ENCODE measurements around the gene SMARCB1. TPM values are rescaled to one million over a fixed set of nuclear protein-coding genes. Genes with fewer than 3 reads are reported as not detected.

Gene SMARCB1
- total RNA-seq, 2 donors from 2014 or later: 136 to 148 TPM

DNA sequence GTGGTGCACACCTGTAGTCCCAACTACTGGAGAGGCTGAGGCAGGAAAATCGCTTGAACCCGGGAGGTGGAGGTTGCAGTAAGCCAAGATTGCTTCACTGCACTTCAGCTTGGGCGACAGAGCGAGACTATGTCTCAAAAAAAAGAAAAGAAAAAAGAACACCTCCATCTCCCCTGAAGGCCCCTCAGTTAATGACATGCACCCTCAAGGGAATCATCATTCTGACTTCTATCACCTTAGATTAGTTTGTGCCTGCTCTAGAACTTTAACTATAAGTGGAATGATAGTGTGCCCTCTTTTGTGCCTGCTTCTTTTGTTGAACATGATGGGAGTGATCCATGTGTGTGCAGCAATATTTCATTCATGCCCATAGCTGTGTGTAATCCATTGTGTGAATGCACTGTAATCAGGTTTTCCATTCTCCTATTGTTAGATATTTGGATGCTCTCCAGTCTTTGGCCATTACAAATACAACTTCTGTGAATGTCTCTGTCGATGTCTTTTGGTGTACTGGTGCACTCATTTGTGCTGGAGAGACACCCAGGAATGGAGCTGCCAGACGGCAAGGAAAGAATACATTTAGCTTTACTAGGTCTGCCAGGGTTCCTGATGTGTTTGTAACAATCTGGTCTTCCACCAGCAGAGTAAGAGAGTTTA, 31.7 kb upstream of the SMARCB1 start:
- H3K4me3 ChIP-seq (ENCODE audit: low read length): no peak overlapping the region
- no peak overlapping the region for H3K27ac Mint-ChIP-seq
- H3K9me3 ChIP-seq (ENCODE audit: control insufficient read depth, low read length): no peaks in the 10 kb centered on the region
- WGBS, 2 experiments (ENCODE audit: insufficient coverage in 1 of 2, insufficient read length in 1 of 2): 90 to 92% methylated on average over 6 of the region's 6 CpGs
- H3K27me3 ChIP-seq (ENCODE audit: control insufficient read depth, insufficient read depth, low read length, poor library complexity, severe bottlenecking): no peaks in the 10 kb centered on the region
- H3K27me3 Mint-ChIP-seq (ENCODE audit: insufficient read depth): peaks cover 3% of the 10 kb centered on the region
- H3K27ac ChIP-seq (ENCODE audit: low read depth, low read length): no peak overlapping the region
- H3K36me3 ChIP-seq (ENCODE audit: control insufficient read depth, insufficient read depth, low read length): no peaks in the 10 kb centered on the region
- no peak for DNase-seq
- H3K4me3 Mint-ChIP-seq: no peak overlapping the region
- no peaks in the 10 kb centered on the region for H3K9me3 Mint-ChIP-seq
- TF ChIP-seq, protein P1, sequence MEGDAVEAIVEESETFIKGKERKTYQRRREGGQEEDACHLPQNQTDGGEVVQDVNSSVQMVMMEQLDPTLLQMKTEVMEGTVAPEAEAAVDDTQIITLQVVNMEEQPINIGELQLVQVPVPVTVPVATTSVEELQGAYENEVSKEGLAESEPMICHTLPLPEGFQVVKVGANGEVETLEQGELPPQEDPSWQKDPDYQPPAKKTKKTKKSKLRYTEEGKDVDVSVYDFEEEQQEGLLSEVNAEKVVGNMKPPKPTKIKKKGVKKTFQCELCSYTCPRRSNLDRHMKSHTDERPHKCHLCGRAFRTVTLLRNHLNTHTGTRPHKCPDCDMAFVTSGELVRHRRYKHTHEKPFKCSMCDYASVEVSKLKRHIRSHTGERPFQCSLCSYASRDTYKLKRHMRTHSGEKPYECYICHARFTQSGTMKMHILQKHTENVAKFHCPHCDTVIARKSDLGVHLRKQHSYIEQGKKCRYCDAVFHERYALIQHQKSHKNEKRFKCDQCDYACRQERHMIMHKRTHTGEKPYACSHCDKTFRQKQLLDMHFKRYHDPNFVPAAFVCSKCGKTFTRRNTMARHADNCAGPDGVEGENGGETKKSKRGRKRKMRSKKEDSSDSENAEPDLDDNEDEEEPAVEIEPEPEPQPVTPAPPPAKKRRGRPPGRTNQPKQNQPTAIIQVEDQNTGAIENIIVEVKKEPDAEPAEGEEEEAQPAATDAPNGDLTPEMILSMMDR (conservative IDR thresholded peaks at IDR 0.05): no peak
- H3K9ac ChIP-seq (ENCODE audit: extremely low read depth, low read length, poor library complexity, severe bottlenecking): no peak overlapping the region
- no peaks in the 10 kb centered on the region for H3K36me3 Mint-ChIP-seq (ENCODE audit: low read depth)
- H3K4me1 Mint-ChIP-seq: peaks cover 8% of the 10 kb centered on the region
- no peaks in the 10 kb centered on the region for H3K4me1 ChIP-seq (ENCODE audit: control insufficient read depth, insufficient read depth, low read length)

DNA sequence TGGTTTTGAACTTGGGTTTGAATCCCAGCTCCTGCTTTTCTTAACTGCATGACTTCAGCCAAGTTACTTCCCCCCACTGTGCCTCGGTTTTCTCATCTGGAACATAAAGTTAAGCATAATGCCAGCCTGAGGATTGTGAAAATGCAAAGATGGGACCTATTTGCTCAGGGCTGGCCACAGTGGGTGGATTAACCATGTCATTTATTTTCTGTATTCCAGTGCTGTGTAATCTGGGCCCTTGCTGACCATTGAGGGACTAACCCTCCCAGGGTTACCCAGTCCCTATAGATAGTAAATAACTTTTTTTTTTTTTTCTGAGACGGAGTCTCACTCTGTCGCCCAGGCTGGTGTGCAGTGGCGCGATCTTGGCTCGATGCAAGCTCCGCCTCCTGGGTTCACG, 31.1 kb upstream of the SMARCB1 start:
- 97 to 100% methylated on average over 1 to 8 of the region's 8 CpGs for WGBS, 2 experiments (ENCODE audit: insufficient coverage in 1 of 2, insufficient read length in 1 of 2)
- H3K27me3 ChIP-seq (ENCODE audit: control insufficient read depth, insufficient read depth, low read length, poor library complexity, severe bottlenecking): no peaks in the 10 kb centered on the region
- Mint-ChIP-seq H3K4me3 (no peak overlapping the region), H3K9me3 (no peaks in the 10 kb centered on the region), H3K27ac (no peak overlapping the region), H3K4me1 (peaks cover 4% of the 10 kb centered on the region), H3K36me3 (ENCODE audit: low read depth) (no peaks in the 10 kb centered on the region), H3K27me3 (ENCODE audit: insufficient read depth) (peaks cover 8% of the 10 kb centered on the region)
- TF ChIP-seq, protein P1 (conservative IDR thresholded peaks at IDR 0.05): no peak
- H3K36me3 ChIP-seq (ENCODE audit: control insufficient read depth, insufficient read depth, low read length): no peaks in the 10 kb centered on the region
- H3K4me3 ChIP-seq (ENCODE audit: low read length): no peak overlapping the region
- no peak overlapping the region for H3K9ac ChIP-seq (ENCODE audit: extremely low read depth, low read length, poor library complexity, severe bottlenecking)
- no peak overlapping the region for H3K27ac ChIP-seq (ENCODE audit: low read depth, low read length)
- H3K4me1 ChIP-seq (ENCODE audit: control insufficient read depth, insufficient read depth, low read length): no peaks in the 10 kb centered on the region
- no peaks in the 10 kb centered on the region for H3K9me3 ChIP-seq (ENCODE audit: control insufficient read depth, low read length)
- no peak for DNase-seq

DNA sequence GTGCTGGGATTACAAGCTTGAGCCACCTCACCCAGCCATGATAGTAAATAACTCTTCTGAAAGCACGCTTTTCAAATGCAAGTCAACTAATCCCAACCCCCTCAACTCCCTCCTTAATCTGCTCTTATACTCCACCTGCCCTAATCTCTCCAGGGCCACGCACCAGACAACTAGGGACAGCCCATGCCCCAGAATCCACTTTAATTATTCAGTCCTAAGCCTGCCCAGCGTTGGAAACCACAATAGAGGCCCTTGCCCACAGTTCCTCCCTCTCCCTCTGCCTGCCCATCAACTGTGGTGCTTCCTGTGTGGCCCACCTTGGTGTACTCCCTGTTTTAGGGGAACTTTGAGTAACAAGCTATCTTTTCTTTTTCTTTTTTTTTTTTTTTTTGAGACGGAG, 29.9 kb upstream of the SMARCB1 start:
- Mint-ChIP-seq H3K27ac (no peak overlapping the region), H3K4me1 (peaks cover 4% of the 10 kb centered on the region), H3K36me3 (ENCODE audit: low read depth) (no peaks in the 10 kb centered on the region), H3K27me3 (ENCODE audit: insufficient read depth) (peaks cover 9% of the 10 kb centered on the region), H3K4me3 (no peak overlapping the region), H3K9me3 (no peaks in the 10 kb centered on the region)
- Histone ChIP-seq H3K27me3 (ENCODE audit: control insufficient read depth, insufficient read depth, low read length, poor library complexity, severe bottlenecking) (no peaks in the 10 kb centered on the region), H3K9ac (ENCODE audit: extremely low read depth, low read length, poor library complexity, severe bottlenecking) (no peak overlapping the region), H3K9me3 (ENCODE audit: control insufficient read depth, low read length) (no peaks in the 10 kb centered on the region), H3K27ac (ENCODE audit: low read depth, low read length) (no peak overlapping the region), H3K4me3 (ENCODE audit: low read length) (no peak overlapping the region), H3K36me3 (ENCODE audit: control insufficient read depth, insufficient read depth, low read length) (no peaks in the 10 kb centered on the region), H3K4me1 (ENCODE audit: control insufficient read depth, insufficient read depth, low read length) (no peaks in the 10 kb centered on the region)
- WGBS, 2 experiments (ENCODE audit: insufficient coverage in 1 of 2, insufficient read length in 1 of 2): 71 to 100% methylated on average over 1 to 4 of the region's 4 CpGs
- no peak for DNase-seq
- TF ChIP-seq, protein P1 (conservative IDR thresholded peaks at IDR 0.05): no peak

Data from endodermal cell (in vitro differentiated cells).